ENCODE results near the gene MAD1L1.

MAD1L1 gene

GRCh38 chr7:1952169-1952760, 280.5 kb downstream of the MAD1L1 start:
- TF ChIP-seq, protein P1, sequence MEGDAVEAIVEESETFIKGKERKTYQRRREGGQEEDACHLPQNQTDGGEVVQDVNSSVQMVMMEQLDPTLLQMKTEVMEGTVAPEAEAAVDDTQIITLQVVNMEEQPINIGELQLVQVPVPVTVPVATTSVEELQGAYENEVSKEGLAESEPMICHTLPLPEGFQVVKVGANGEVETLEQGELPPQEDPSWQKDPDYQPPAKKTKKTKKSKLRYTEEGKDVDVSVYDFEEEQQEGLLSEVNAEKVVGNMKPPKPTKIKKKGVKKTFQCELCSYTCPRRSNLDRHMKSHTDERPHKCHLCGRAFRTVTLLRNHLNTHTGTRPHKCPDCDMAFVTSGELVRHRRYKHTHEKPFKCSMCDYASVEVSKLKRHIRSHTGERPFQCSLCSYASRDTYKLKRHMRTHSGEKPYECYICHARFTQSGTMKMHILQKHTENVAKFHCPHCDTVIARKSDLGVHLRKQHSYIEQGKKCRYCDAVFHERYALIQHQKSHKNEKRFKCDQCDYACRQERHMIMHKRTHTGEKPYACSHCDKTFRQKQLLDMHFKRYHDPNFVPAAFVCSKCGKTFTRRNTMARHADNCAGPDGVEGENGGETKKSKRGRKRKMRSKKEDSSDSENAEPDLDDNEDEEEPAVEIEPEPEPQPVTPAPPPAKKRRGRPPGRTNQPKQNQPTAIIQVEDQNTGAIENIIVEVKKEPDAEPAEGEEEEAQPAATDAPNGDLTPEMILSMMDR (conservative IDR thresholded peaks at IDR 0.05), result no peak
- H3K27ac ChIP-seq, result no peak overlapping the region

DNA sequence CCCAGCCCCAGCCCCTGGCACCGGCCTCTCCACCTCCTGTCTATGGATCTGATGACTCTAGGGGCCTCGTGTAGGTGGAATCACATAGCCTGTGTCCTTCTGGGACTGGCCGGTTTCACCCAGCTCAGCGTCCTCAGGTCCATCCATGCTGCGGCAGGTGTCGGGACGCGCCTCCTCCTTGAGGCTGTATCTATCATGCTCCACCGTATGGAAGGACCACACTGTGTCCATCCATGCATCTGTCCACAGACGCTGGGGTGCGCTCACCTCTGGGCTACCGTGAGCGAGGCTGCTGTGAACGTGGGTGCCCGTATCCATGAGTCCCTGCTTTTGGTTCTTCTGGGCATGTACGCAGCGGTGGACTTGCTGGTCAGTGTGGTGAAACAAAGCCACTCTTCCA, 281.1 kb downstream of the MAD1L1 start:
- TF ChIP-seq, protein P1 (conservative IDR thresholded peaks at IDR 0.05), result no peak
- no peak overlapping the region for H3K27ac ChIP-seq

DNA sequence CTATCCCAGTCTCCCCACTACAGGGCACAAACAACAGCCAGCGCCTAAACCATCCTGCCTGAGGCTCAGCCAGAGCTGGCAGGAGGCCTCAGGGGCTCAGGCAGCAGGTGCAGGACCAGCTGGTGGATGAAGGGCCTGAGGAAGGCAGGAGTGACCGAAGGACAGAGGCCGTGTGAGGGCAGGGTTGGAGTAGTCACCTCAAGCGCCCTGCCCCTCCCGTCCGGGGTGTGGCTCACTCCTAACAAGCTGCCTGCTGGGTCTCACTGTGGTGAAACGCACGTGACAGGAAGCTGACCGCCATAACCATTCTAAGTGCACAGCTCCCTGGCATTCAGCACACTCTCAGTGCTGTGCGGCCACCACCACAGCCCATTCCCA, 281.6 kb downstream of the MAD1L1 start:
- TF ChIP-seq, protein P1 (conservative IDR thresholded peaks at IDR 0.05), result no peak
- H3K27ac ChIP-seq, result no peak overlapping the region

DNA sequence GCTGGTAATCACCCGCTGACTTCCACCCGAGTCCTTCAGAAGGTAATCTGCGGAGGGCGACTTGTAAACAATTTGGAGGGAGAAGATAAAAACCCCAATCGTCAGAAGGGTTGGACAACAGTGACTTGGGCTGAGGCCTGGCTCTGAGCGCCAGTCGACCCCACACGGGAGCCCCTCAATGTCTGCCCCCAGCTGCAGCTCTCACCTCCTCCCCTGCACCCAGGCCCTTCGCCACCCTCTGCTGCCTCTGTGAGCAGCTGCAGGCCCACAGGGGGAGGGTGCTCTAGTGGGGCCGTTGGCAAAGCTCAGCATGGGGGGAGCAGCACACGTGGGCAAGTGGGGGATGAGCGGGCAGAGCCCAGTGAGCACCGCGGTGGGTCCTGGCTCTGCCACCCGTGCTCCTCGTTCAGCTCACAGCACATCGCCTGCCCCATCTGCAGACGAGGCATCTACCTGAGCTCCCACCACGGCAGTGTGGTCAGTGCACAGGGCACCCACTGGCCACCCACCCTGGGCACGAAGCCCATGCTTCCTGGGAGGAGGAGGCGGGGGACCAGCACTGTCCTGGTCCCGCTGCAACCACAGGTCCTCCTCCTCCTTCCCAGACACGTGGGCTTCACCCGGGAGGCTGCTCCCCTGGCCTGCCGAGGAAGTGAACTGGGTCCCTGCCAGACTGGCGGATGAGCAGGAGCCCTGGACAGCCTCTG, 282.1 kb downstream of the MAD1L1 start:
- H3K27ac ChIP-seq, result no peak overlapping the region
- TF ChIP-seq, protein P1 (conservative IDR thresholded peaks at IDR 0.05), result no peak

DNA sequence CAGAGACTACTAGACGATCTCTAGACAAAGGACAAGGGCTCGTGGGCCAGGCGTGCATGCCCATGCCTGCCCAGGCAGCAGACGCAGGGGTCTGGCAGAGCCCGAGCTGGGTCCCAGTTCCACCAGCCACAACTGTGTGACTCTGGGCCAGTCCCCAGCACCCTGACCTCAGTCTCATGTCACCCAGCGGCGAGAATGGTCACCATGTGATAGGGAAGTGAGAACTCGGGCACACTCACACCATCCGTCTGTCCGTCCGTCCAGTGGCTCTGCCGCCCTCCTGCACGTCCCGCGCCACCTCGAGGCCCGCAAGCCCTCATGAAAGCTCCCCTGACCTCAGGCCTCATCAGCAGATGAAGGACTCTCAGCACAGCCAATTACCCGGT, 282.7 kb downstream of the MAD1L1 start:
- H3K27ac ChIP-seq, result no peak overlapping the region
- TF ChIP-seq, protein P1 (conservative IDR thresholded peaks at IDR 0.05), result no peak

- H3K27ac ChIP-seq, result no peak overlapping the region
- TF ChIP-seq, protein P1 (conservative IDR thresholded peaks at IDR 0.05), result no peak
Measured at GRCh38 chr7:1949681-1950055, 283.1 kb downstream of the MAD1L1 start.

DNA sequence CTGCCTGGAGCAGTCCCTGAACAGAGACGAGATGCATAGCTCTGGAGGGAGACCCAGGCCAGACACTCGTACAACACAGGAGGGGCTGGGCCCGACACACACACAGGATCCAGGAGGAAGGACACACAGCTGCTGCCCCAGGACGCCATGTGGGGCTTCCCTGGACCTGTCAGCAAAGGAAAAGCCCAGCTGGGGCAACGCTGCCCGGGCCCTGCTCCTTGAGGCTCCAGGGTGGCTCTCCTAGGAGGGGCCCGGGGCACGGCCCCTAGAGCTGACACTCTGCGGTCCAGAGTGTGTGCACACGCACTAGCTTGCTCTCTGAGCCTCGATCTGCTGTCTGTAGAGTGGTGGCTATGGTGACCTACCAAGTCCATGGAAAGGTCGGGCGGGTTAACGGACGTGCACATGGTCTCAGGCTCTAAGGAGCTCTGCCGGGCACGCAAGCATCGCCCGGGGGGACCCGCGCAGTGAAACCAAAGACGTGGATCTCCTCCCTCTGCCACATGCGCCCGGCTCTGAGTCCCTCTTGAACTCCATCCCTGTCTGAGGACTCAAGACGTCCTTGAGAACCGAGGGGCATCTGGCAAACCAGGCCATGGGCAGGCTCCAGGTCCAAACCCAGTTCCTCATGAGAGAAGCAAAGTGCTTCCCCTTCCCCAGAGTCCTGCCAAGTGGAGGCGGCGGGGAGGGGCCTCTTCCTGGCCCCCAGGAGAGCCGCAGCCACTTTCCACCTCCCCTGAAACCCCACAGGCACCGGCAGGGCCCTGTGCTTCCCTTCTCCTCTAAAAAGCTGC, 283.7 kb downstream of the MAD1L1 start:
- TF ChIP-seq, protein P1 (conservative IDR thresholded peaks at IDR 0.05), result no peak
- no peak overlapping the region for H3K27ac ChIP-seq
